Spleen (tissue), 7 donors: Measurements from ENCODE around the gene UTP25.

Source experiments
- CTCF ChIP-seq, 11 experiments: fragments of 200-600 bp in 7 of 11; fragments of 450-650 bp in 4 of 11; sonication (generic) in 4 of 11; IDR thresholded peaks in 8 of 11; conservative IDR thresholded peaks in 3 of 11; 1 replicate in 7 of 11; 2 replicates in 4 of 11; pipeline versions ENCODE4 v1.4.0 to v1.8.0; 2016 to 2021; ENCODE audit warnings: antibody characterized with exemption in 11 of 11, inconsistent platforms in 4 of 11, mild to moderate bottlenecking in 1 of 11
- POLR2AphosphoS5 ChIP-seq, 3 donors: sonication (generic); formaldehyde crosslinking; IDR thresholded peaks; one replicate each; pipeline ENCODE4 v1.5.1; 2017; ENCODE audit warnings: antibody characterized with exemption in 3 of 3
- donor health status: DM: no; HTN: no; CAD: no; lungs with moderate emphysema.
- donor health status: DM: no; HTN: no; CAD: no.
- donor health status: DM: no; HTN: no; CAD: no.

GRCh38 chr1:209786146-209786545 is 41.6 kb upstream of the UTP25 start:
- TF ChIP-seq CTCF (IDR thresholded peaks at IDR 0.05 in 8 of 11, conservative IDR thresholded peaks at IDR 0.05 in 3 of 11) (no peak), POLR2AphosphoS5 (IDR thresholded peaks at IDR 0.05) (no peak)
